Heart left ventricle (tissue), 16 donors: ENCODE results near the gene MOCS3. TPM values are rescaled to one million over a fixed set of nuclear protein-coding genes. Genes with fewer than 3 reads are reported as not detected.

Experiments
- ATAC-seq, 4 donors: fragments of 200-7000 bp; cut with Tn5 transposase; one replicate each; pipeline ENCODE4 v1.9.1; 2020 to 2022; ENCODE audit warnings: moderate library complexity in 4 of 4, mild to moderate bottlenecking in 3 of 4, moderate number of reproducible peaks in 1 of 4
- DNase-seq, 5 donors: peaks; one replicate each; pipeline ENCODE4 v3.0.0-alpha.2; 2020
- H3K27ac ChIP-seq, 12 donors: fragments of 200-600 bp; sonication (generic) in 4 of 12; one replicate each; pipeline versions ENCODE4 v1.5.0 to v1.8.0; 2016 to 2022; ENCODE audit warnings: mild to moderate bottlenecking in 2 of 12
- H3K27me3 ChIP-seq, 9 donors: fragments of 200-600 bp; sonication (generic) in 2 of 9; one replicate each; pipeline versions ENCODE4 v1.5.1 to v1.8.0; 2016 to 2022; ENCODE audit warnings: mild to moderate bottlenecking in 3 of 9
- H3K36me3 ChIP-seq, 9 donors: fragments of 200-600 bp; sonication (generic) in 2 of 9; one replicate each; pipeline versions ENCODE4 v1.5.0 to v1.8.0; 2018 to 2022; ENCODE audit warnings: mild to moderate bottlenecking in 2 of 9
- H3K4me1 ChIP-seq, 12 donors: fragments of 200-600 bp; sonication (generic) in 4 of 12; one replicate each; pipeline versions ENCODE4 v1.5.0 to v1.8.0; 2016 to 2022; ENCODE audit warnings: mild to moderate bottlenecking in 3 of 12
- H3K4me3 ChIP-seq, 12 donors: fragments of 200-600 bp; sonication (generic) in 4 of 12; one replicate each; pipeline versions ENCODE4 v1.5.0 to v1.8.0; 2017 to 2022; ENCODE audit warnings: mild to moderate bottlenecking in 9 of 12, moderate library complexity in 4 of 12
- H3K9me3 ChIP-seq, 12 donors: fragments of 200-600 bp; sonication (generic) in 4 of 12; one replicate each; pipeline versions ENCODE4 v1.5.0 to v1.8.0; 2016 to 2022; ENCODE audit warnings: mild to moderate bottlenecking in 1 of 12
- CTCF ChIP-seq, 12 donors: fragments of 200-600 bp; sonication (generic) in 4 of 12; IDR thresholded peaks; one replicate each; pipeline versions ENCODE4 v1.5.0 to v1.8.0; 2018 to 2022; ENCODE audit warnings: antibody characterized with exemption in 12 of 12, mild to moderate bottlenecking in 5 of 12
- POLR2A ChIP-seq, 2 donors: fragments of 450-650 bp; IDR thresholded peaks; one replicate each; pipeline ENCODE4 v1.6.1; 2017; ENCODE audit warnings: antibody characterized with exemption in 2 of 2, mild to moderate bottlenecking in 2 of 2, moderate library complexity in 2 of 2
- whole genome bisulfite sequencing, 4 donors: extraction: QIAGEN DNeasy Blood & Tissue Kit in 2 of 4; methylation state at CpG; one replicate each; pipeline versions ENCODE4 v1.1.5 to v1.1.7; 2013 to 2018; 5-methylcytosine and 5-hydroxymethylcytosine counted together
- intact Hi-C, 10 donors: fragments of 100-400 bp; cut with DNase I; formaldehyde crosslinking; loops; one replicate each; pipeline versions ENCODE4 v1.11.1 to v1.14.2; 2022
- polyA plus RNA-seq, 2 donors: library from polyadenylated mRNA; stranded (reverse); fragments of 200-250 nt; gene quantifications; one replicate each; pipeline ENCODE4 v1.2.3, GENCODE V29; 2013
- total RNA-seq, 9 donors: library from RNA; depleted of rRNA in 2 of 9; stranded (reverse); fragments of >200 nt in 2 of 9; fragmentation: NEBNext Ultra II Directional in 3 of 9; extraction: Animal tissue kit (Norgen Biotek cat#: 25700) in 3 of 9; gene quantifications; one replicate each; pipeline versions ENCODE4 v1.1.0 to v1.2.4, GENCODE V29; 2016 to 2023
- donor health status: ischemic (EF 13 %, LVEDD 7.1; RV severe dilation, severe dysfunction).
- donor health status: healthy with polysubstance abuse.
- donor health status: DM: no; HTN: yes; CAD: no.
- donor health status: DM: no; HTN: no; CAD: no.
- donor health status: ischemic (EF 25% LVEDD 6.9; RV normal size, moderate dysfunction).
- donor health status: ischemic (EF 25% LVEDD 5.7; RV mildly dilated, moderate dysfunction).
- donor health status: healthy.
- donor health status: DM: yes; HTN: yes; CAD: no.
- donor health status: ischemic (EF 35%, LVEDD 5.7; RV mildly dilated, moderate dysfunction).
- donor health status: nonischemic (EF 11% LVEDD 7.7; RV severe dilation, severe dysfunction).
- donor health status: DM: yes; HTN: yes; CAD: no.
- donor health status: PGD.
- donor health status: ischemic (EF 29% LVEDD 5.4; RV normal size, mild dysfunction).
- donor health status: nonischemic (EF 23%, LVEDD 6.1; RV moderate dilation, normal function).

MOCS3 gene
- total and polyA plus RNA-seq, 11 donors, result 1.2 to 3.9 (median 2.8) TPM

GRCh38 chr20:51004305-51004727 lies 45.7 kb downstream of the MOCS3 start:
- DNase-seq (no peak), ATAC-seq (no peak)
- TF ChIP-seq CTCF (IDR thresholded peaks at IDR 0.05) (no peak), POLR2A (IDR thresholded peaks at IDR 0.05) (no peak)
- H3K4me3 ChIP-seq, result no peak overlapping the region
- H3K9me3 ChIP-seq, result no peaks in the 10 kb centered on the region
- peaks cover 0 to 31% (median 0%) of the 10 kb centered on the region in 9 donors for H3K27me3 ChIP-seq
- no peak overlapping the region for H3K27ac ChIP-seq
- intact Hi-C loops, result no loop called here
- WGBS, 4 donors, result 92 to 95% (median 95%) methylated on average over 29 to 44 of the region's 44 CpGs
- no peaks in the 10 kb centered on the region for H3K4me1 ChIP-seq
- no peaks in the 10 kb centered on the region for H3K36me3 ChIP-seq

GRCh38 chr20:51004781-51005180 lies 46.2 kb downstream of the MOCS3 start:
- H3K4me1 ChIP-seq, result no peaks in the 10 kb centered on the region
- no peaks in the 10 kb centered on the region for H3K36me3 ChIP-seq
- DNase-seq (no peak), ATAC-seq (peak in 1 of 4 donors; percentile 29)
- no peak overlapping the region for H3K4me3 ChIP-seq
- no peaks in the 10 kb centered on the region for H3K9me3 ChIP-seq
- 91 to 95% (median 93%) methylated on average over 6 to 9 of the region's 9 CpGs for WGBS, 4 donors
- no peak overlapping the region for H3K27ac ChIP-seq
- peaks cover 0 to 32% (median 0%) of the 10 kb centered on the region in 9 donors for H3K27me3 ChIP-seq
- intact Hi-C loops, result no loop called here
- TF ChIP-seq POLR2A (IDR thresholded peaks at IDR 0.05), result no peak
- no peak for TF ChIP-seq CTCF (IDR thresholded peaks at IDR 0.05)

- H3K9me3 ChIP-seq, result no peaks in the 10 kb centered on the region
- WGBS, 4 donors, result 88 to 91% (median 89%) methylated on average over 7 of the region's 7 CpGs
- no peaks in the 10 kb centered on the region for H3K36me3 ChIP-seq
- no peak overlapping the region for H3K27ac ChIP-seq
- DNase-seq (no peak), ATAC-seq (no peak)
- no peak overlapping the region for H3K4me3 ChIP-seq
- intact Hi-C loops, result no loop called here
- H3K27me3 ChIP-seq, result peaks cover 0 to 28% (median 0%) of the 10 kb centered on the region in 9 donors
- no peaks in the 10 kb centered on the region for H3K4me1 ChIP-seq
- TF ChIP-seq POLR2A (IDR thresholded peaks at IDR 0.05), result no peak
- no peak for TF ChIP-seq CTCF (IDR thresholded peaks at IDR 0.05)
Measured at GRCh38 chr20:51005214-51005613, 46.6 kb downstream of the MOCS3 start.

- Histone ChIP-seq H3K27me3 (peaks cover 0 to 36% (median 3%) of the 10 kb centered on the region in 9 donors), H3K4me1 (no peaks in the 10 kb centered on the region), H3K9me3 (no peaks in the 10 kb centered on the region), H3K4me3 (no peak overlapping the region), H3K36me3 (no peaks in the 10 kb centered on the region), H3K27ac (no peak overlapping the region)
- ATAC-seq (no peak), DNase-seq (no peak)
- intact Hi-C loops, result no loop called here
- WGBS, 4 donors, result 44 to 53% (median 48%) methylated on average over 5 of the region's 5 CpGs
- no peak for TF ChIP-seq POLR2A (IDR thresholded peaks at IDR 0.05)
Measured at GRCh38 chr20:51008718-51009117, 50.1 kb downstream of the MOCS3 start.
